Ovary (tissue), 3 donors: Measurements from ENCODE around the gene CRYGN.

Experiments
- EP300 ChIP-seq: sonication (generic); formaldehyde crosslinking; IDR thresholded peaks from one replicate; pipeline ENCODE4 v1.6.1; 2017; ENCODE audit warnings: antibody characterized with exemption
- POLR2A ChIP-seq: fragments of 450-650 bp; IDR thresholded peaks from one replicate; pipeline ENCODE4 v1.6.1; 2017; ENCODE audit warnings: antibody characterized with exemption, mild to moderate bottlenecking, moderate library complexity
- TF ChIP-seq, protein P1 (sequence below), 3 donors: fragments of 450-650 bp in 2 of 3; fragments of 200-600 bp in 1 of 3; IDR thresholded peaks; one replicate each; pipeline versions ENCODE4 v1.5.1 to v1.8.0; 2016 to 2022; ENCODE audit warnings: antibody characterized with exemption in 3 of 3, mild to moderate bottlenecking in 1 of 3
- donor health status: DM: no; HTN: no; CAD: no.

DNA sequence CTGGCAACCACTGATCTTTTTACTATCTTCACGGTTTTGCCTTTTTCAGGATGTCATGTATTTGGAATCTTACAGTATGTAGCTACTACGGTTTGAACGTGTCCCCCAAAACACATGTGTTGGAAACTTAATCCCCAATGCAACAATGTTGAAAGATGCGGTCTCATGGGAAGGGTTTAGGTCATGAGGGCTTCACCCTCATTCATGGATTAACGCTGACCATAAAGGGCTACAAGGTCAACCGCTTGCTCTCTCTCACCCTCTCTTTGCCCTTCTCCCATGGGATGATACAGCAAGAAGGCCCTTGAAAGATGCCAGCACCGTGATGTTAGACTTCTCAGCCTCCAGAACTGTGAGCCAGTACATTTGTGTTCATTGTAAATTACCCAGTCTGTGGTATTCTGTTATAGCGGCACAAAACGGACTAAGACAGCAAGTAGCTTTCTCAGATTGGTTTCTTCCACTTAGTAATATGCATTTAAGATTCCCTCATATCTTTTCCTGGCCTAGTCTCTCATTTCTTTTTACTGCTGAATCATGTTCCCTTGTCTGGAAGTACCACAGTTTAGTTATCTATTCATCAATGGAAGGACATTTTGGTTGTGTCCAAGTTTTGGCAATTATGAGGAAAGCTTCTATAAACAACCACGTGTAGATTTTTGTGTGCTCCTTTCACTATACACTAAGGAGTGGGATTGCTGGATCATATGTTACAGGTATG, 3.0 kb upstream of the CRYGN start:
- TF ChIP-seq POLR2A (no peak), EP300 (no peak)
- TF ChIP-seq, protein P1, sequence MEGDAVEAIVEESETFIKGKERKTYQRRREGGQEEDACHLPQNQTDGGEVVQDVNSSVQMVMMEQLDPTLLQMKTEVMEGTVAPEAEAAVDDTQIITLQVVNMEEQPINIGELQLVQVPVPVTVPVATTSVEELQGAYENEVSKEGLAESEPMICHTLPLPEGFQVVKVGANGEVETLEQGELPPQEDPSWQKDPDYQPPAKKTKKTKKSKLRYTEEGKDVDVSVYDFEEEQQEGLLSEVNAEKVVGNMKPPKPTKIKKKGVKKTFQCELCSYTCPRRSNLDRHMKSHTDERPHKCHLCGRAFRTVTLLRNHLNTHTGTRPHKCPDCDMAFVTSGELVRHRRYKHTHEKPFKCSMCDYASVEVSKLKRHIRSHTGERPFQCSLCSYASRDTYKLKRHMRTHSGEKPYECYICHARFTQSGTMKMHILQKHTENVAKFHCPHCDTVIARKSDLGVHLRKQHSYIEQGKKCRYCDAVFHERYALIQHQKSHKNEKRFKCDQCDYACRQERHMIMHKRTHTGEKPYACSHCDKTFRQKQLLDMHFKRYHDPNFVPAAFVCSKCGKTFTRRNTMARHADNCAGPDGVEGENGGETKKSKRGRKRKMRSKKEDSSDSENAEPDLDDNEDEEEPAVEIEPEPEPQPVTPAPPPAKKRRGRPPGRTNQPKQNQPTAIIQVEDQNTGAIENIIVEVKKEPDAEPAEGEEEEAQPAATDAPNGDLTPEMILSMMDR (IDR thresholded peaks at IDR 0.05): no peak
